ENCODE measurements around the gene PIP4K2A. TPM values are rescaled to one million over a fixed set of nuclear protein-coding genes. Genes with fewer than 3 reads are reported as not detected.
A peak's percentile ranks its signal among the peaks of the same experiment; 100 is the strongest.
"Not testable (repeated sequence)": the region's sequence is repeated elsewhere in the genome, so short reads cannot be mapped to it uniquely, and the experiment has no call there.

The PIP4K2A gene
- total and polyA plus RNA-seq, 2 experiments from 2014 or later: 39.9 to 40.1 TPM

GRCh38 chr10:22693860-22694259, 20.5 kb downstream of the PIP4K2A start (continued):
- TF ChIP-seq ZNF462 (CRISPR knock-in tag; IDR thresholded peaks at IDR 0.05) (no peak), EZH2phosphoT487 (IDR thresholded peaks at IDR 0.05; ENCODE audit: unreplicated experiment) (no peak), STAT1 (IDR thresholded peaks at IDR 0.05; ENCODE audit: unreplicated experiment) (no peak), NANOG (IDR thresholded peaks at IDR 0.05; ENCODE audit: borderline replicate concordance) (no peak), REST (IDR thresholded peaks at IDR 0.05; ENCODE audit: unreplicated experiment) (no peak), EZH2 (IDR thresholded peaks at IDR 0.05; ENCODE audit: low read depth, unreplicated experiment) (no peak)

GRCh38 chr10:22693371-22693784, 21.0 kb downstream of the PIP4K2A start:
- Histone ChIP-seq H4K20me1 (replicated peaks; ENCODE audit: insufficient read depth) (no peaks in the 10 kb centered on the region), H3K4me1 (ENCODE audit: insufficient read depth) (peaks cover 38% of the 10 kb centered on the region), H3F3A (replicated peaks; ENCODE audit: low read depth) (peaks cover 14% of the 10 kb centered on the region; the same call in 1 of the 2 replicates), H3K79me2 (replicated peaks; ENCODE audit: insufficient read depth) (peaks cover 88% of the 10 kb centered on the region), H3K27ac (ENCODE audit: low read depth) (no peak overlapping the region), H2AFZ (no peak overlapping the region), H3K4me3 (no peak overlapping the region), H3K4me2 (no peak overlapping the region), H3K36me3 (ENCODE audit: insufficient read depth) (no peaks in the 10 kb centered on the region), H3K27me3 (ENCODE audit: insufficient read depth) (no peaks in the 10 kb centered on the region), H3K9me2 (ENCODE audit: insufficient read depth) (no peaks in the 10 kb centered on the region)
- Mint-ChIP-seq H3K36me3 (ENCODE audit: low read depth) (peaks cover 36% of the 10 kb centered on the region), H3K9me3 (peaks cover 31% of the 10 kb centered on the region), H3K4me1 (peaks cover 39% of the 10 kb centered on the region), H3K4me3 (no peak overlapping the region), H3K27ac (no peak overlapping the region), H3K27me3 (ENCODE audit: insufficient read depth, low read depth, poor library complexity) (peaks cover 10% of the 10 kb centered on the region)
- no peak for TF ChIP-seq POLR2AphosphoS5 (IDR thresholded peaks at IDR 0.05; ENCODE audit: low read depth)
- no peak for TF ChIP-seq ZNF114 (CRISPR knock-in tag; IDR thresholded peaks at IDR 0.05)
- TF ChIP-seq ZNF331 (CRISPR knock-in tag; IDR thresholded peaks at IDR 0.05; ENCODE audit: low read depth): no peak
- ATAC-seq (no peak), DNase-seq (ENCODE audit: low spot score) (no peak)

- DNase-seq (ENCODE audit: low spot score); ATAC-seq; H3K27me3 Mint-ChIP-seq (ENCODE audit: insufficient read depth, low read depth, poor library complexity); H3K4me3 Mint-ChIP-seq; H4K20me1 ChIP-seq (replicated peaks; ENCODE audit: insufficient read depth); H2AFZ ChIP-seq; H3K4me3 ChIP-seq; H3K27me3 ChIP-seq (ENCODE audit: insufficient read depth); H3K27ac Mint-ChIP-seq; H3K36me3 ChIP-seq (ENCODE audit: insufficient read depth); H3K9me2 ChIP-seq (ENCODE audit: insufficient read depth); H3K4me2 ChIP-seq: not testable (repeated sequence)
- Mint-ChIP-seq H3K36me3 (ENCODE audit: low read depth) (peaks cover 43% of the 10 kb centered on the region), H3K4me1 (peaks cover 43% of the 10 kb centered on the region), H3K9me3 (peaks cover 31% of the 10 kb centered on the region)
- Histone ChIP-seq H3K27ac (ENCODE audit: low read depth) (peak overlapping the region; percentile 86), H3K4me1 (ENCODE audit: insufficient read depth) (peaks cover 37% of the 10 kb centered on the region), H3F3A (replicated peaks; ENCODE audit: low read depth) (peaks cover 14% of the 10 kb centered on the region; the same call in 1 of the 2 replicates), H3K79me2 (replicated peaks; ENCODE audit: insufficient read depth) (peaks cover 88% of the 10 kb centered on the region)
Measured at GRCh38 chr10:22692119-22692518, 22.3 kb downstream of the PIP4K2A start.
